Activated CD8-positive, alpha-beta memory T cell treated with anti-CD3 and anti-CD28 coated beads for 4 hours (primary cell): ENCODE results near the gene TCTN1.
A peak's percentile ranks its signal among the peaks of the same experiment; 100 is the strongest.
"Not testable (repeated sequence)": the region's sequence is repeated elsewhere in the genome, so short reads cannot be mapped to it uniquely, and the experiment has no call there.

Experiments
- DNase-seq, 2 donors: peaks; one replicate each; pipeline ENCODE4 v3.0.0-alpha.2; 2020; ENCODE audit warnings: low read depth in 2 of 2

The TCTN1 gene

DNA sequence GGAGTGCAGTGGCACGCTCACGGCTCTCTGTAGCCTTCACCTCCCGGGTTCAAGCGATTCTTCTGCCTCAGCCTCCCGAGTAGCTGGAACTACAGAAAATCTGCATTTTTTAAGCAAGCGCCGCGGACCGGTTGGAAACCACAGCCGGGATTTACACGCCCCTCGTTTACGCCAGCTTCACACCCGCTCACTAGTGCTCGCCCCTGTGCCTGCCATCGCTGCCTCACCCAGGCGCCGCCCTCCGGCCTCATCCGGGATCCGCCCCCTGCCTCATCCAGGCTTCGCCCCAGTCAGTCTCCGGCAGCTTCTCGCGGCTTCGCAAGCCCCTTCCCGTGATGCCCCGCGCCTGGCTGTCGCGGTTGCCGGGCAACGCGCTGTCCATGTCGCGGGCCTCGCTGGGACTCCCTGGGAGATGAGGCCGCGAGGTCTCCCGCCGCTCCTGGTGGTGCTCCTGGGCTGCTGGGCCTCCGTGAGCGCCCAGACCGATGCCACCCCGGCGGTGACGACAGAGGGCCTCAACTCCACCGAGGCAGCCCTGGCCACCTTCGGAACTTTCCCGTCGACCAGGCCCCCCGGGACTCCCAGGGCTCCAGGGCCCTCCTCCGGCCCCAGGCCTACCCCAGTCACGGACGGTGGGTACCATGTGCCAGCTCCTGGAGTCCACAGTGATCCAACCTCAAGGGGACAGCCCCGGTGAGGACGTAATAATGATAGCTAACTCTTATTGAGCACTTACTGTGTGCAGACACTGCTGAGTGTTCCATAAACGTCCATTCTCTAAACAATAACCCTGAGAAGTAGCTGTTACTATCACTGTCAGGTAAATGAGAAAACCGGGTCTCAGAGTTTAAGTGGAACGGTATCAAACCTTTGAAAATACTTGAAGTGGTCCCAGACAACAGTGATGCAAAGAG, at the start of gene TCTN1:
Gene TCTN1 (plus strand): TSS at position 359 of the 914 bp plus-strand sequence. CDS start 54 bp downstream, at position 413.
- peak; percentile 90 to 91 for DNase-seq

DNA sequence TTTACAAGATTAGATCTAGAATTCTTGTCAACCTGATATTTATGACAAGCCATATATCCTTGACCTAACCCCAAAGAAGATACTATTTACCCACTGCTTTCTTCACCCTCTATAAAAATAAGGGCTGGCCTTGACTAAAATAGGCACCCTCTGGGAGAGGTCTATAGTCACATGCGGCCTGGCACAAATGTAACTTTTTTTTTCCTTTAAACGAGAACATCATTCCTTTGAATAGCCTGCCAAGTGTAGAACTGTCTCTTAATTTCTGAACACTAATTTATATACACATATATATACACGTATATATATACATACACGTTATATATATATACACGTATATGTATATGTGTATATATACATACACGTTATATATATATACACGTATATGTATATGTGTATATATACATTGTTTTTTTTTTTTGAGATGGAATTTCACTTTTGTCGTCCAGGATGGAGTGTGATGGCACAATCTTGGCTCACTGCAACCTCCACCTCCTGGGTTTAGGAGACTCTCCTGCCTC, 49.4 kb upstream of the TCTN1 start:
- no peak for DNase-seq

DNA sequence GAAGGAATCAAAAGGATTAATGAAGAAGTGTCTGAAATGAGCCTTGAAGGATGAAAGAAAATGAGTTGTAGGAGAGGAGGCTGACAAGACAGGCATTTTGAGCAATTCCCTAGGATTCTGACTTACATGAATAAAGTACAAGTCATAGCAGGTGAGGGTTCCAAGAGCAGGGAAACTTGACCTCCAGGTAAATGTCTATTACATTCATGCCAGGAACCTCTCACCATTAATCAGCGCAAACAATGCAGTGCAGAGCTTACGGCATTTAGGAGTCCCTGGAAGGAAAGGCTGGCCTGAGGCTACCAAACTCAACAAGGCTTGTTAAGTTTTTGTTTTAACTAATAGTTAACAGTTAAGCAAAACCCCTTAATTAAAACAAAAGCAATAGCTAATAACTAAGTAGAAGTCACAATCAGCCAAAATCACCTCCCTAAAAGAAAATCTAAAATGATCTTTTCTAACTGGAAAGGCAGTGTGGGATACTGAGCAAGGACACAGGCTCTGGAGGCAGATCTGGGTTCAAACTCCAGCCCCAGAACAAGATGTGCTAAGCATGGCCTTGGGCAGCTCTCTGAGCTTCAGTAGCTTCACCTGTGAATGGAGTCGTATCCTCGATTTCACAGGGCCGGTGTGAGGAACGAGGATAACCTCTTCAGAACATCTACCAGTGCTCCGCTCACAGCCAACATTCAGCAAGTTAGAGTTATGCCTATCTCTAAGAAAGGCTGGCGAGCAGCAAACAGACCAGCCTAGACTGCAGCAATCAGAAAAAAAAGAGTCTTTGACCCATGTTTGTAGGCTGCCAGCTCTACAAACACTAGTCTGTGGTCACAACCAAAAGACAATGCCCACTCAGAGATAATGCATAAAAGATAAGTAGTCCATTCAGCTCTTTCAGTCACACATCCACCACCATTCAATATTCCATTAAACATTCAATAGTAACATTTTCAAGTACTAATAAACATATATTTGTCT, 47.7 kb upstream of the TCTN1 start:
- DNase-seq = no peak

DNA sequence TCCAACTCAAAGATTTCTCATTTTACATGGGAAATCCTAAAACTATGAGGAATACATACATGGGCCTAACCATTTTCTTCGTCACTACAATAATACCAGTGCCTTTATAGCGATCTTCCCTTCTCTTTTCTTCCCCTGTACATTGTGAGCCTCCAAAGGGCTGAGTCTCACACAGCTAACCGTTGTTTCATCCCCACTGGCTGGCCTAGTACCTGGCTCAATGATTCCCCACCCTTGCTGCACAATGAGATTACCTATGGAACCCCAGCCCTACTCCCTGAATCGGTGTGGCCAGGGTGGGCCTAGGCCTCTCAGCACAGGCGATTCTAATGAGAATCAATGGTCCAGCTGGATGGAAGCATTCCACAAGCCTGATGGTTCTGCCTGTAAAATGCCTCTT, 46.9 kb upstream of the TCTN1 start:
- DNase-seq = no peak

DNA sequence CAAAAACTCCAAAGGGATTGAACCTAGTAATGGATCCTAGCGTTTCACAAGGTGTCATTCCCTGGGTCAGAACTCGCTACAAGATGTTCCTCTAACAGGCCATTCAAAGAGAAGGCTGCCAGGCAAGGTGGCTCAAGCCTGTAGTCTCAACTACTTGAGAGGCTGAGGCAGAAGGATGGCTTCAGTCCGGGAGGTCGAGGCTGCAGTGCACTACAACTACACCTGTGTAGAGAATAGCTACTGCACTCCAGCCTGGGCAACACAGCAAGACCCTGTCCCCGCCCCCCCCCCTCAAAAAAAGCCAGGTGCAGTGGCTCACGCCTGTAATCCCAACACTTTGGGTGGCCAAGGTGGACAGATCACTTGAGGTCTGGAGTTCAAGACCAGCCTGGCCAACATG, 45.2 kb upstream of the TCTN1 start:
- DNase-seq = no peak

DNA sequence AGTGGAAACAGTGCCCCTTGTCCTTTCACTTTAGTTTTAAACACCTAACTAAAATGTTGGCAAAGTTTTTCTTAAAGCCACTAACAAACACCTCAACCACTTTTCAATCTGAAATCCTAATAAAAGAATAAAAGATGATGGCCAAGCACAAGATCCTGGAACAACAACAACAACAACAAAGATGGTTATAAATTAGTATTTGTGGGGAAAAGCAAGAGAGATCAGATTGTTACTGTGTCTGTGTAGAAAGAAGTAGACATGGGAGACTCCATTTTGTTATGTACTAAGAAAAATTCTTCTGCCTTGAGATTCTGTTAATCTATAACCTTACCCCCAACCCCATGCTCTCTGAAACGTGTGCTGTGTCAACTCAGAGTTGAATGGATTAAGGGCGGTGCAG, 44.1 kb upstream of the TCTN1 start:
- not testable (repeated sequence) for DNase-seq

DNA sequence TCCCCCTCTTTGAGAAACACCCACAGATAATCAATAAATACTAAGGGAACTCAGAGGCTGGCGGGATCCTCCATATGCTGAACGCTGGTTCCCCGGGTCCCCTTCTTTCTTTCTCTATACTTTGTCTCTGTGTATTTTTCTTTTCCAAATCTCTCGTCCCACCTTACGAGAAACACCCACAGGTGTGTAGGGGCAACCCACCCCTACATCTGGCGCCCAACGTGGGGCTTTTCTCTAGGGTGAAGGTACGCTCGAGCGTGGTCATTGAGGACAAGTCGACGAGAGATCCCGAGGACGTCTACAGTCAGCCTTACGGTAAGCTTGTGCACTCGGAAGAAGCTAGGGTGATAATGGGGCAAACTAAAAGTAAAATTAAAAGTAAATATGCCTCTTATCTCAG, 43.1 kb upstream of the TCTN1 start:
- DNase-seq = not testable (repeated sequence)

DNA sequence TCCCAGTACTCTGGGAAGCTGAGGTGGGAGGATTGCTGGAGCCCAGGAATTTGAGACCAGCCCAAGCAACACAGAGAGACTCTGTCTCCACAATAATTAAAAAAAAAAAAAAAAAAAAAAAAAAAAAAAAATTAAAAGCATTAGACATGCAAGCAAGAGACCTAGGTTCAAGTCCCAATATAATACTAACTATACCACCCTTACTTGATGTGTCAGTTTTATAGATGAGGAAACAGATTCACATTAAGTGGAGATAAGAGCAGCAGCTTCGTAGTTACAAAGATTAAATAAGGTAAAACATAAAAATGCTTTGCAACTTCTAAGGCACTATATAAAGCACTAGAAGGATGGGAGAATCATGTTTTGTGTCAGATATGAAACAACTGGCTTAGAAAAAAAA, 39.9 kb upstream of the TCTN1 start:
- DNase-seq = no peak

DNA sequence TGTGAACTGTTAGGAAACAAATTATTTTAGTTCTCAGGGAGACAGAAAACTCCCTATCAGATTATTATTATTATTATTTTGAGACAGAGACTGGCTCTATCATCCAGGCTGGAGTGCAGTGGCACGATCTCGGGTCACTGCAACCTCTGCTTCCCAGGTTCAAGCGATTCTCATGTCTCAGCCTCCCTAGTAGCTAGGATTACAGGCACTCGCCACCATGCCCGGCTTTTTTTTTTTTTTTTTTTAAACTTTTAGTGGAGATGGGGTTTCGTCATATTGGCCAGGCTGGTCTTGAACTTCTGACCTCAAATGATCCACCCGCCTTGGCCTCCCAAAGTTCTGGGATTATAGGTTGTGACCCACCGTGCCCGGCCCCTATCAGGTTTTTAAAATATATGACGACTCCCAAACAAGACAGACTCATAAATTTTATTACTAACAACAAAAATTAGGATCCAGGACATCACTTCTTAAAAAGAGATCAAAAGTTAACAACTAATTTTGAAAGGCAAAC, 39.2 kb upstream of the TCTN1 start:
- not testable (repeated sequence) for DNase-seq

DNA sequence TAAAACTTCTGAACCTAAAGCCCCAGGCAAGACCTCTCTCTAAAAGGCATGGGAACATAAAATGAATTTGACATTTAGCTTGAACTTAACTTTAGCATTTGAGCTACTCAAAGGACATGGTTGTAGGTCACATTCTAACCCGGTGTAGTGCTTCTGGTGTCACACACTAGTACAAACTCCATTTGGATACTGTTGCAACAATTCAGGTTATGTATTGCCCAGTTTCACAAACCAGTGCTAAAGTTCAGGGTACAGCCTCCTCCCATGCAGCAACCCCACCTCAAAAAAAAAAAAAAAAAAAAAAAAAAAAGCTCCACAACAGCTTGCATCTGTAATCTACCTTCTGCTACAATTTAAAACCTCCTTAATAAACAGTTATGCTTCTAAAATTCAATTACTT, 38.6 kb upstream of the TCTN1 start:
- no peak for DNase-seq

DNA sequence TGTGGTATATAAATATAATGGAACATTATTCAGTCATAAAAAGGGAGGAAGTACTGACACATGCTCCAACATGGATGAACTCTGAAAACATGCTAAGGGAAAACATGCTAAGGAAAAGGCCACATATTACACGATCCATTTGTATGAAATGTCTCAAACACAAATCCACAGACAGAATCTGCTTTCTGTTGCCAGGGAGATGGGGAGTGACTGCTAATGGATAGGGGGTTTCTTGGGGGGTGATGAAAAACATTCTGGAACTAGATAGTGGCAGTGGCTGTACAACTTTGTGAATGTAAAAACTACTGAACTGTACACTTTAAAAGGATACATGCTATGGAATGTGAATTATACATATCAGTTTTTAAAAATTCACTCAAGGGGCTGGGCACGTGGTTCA, 37.4 kb upstream of the TCTN1 start:
- DNase-seq = no peak

DNA sequence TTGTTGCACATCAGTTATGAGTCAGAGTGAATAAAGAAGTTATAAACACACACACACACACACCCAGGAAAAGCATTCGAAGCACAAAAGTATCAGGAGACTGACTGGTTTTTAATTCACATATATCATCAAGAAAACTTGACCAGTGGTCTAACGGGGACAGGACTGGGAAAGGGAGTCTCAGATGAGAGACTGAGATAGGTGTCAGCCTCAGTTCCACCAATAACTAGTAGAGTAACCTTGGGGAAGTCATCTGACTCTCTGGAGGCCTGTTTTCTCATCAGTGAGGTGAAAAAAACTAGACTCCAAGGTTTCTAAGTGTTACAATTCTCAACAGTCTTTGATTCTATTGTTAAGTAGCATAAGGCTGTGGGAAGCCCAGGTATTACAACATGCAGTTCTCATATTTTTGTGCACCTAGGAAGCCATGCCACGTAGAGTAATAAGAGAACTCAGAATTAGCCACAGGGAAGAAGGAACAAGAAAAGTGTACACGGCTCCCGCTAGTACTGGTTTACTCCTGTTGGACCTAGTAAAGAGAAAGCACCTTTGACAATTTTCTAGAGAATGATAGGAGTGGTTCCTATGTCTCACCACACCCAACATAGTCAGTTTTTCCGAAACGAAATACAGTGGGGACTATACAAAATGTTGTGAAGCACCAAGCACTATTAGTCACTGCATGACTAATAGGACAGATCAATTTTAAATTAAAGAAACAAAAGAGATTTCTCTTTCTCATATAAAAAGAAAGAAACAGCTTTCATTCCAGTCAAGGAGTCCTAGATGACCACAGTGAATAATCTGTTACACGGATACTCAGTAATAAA, 35.9 kb upstream of the TCTN1 start:
- DNase-seq = peak in 1 of 2 donors; percentile 36

DNA sequence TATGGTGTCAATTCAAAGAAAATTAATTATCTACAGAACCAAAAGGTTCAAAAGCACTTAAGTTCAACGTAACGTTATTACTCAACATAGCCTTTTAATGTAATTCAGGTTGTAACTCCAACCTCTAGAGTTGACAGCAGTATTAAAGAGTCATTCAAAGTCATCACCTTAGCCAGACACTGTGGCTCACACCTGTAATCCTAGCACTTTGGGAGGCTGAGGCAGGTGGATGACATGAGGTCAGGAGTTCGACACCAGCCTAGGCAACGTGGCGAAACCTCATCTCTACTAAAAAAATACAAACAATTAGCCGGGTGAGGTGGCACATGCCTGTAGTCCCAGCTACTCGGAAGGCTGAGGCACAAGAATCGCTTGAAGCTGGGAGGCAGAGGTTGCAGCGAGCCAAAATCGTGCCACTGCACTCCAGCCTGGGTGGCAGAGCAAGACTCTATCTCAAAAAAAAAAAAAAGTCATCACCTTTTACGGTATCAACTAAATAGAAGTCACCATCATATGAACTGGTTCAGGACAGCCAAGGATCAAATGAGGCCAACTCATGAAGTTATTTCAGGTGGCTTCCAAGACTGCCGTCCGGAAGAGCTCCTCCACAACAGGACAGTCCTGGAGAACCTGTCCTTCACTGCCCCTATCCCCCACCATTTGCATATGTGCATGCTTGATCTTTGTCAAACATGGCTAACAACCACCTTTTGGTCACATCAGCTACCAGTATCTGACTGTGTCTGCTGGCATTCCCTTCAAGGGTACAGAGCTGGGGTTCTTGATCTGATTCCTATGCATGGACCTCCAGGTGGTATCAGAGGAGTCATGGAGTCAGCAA, 35.0 kb upstream of the TCTN1 start:
- DNase-seq = no peak

DNA sequence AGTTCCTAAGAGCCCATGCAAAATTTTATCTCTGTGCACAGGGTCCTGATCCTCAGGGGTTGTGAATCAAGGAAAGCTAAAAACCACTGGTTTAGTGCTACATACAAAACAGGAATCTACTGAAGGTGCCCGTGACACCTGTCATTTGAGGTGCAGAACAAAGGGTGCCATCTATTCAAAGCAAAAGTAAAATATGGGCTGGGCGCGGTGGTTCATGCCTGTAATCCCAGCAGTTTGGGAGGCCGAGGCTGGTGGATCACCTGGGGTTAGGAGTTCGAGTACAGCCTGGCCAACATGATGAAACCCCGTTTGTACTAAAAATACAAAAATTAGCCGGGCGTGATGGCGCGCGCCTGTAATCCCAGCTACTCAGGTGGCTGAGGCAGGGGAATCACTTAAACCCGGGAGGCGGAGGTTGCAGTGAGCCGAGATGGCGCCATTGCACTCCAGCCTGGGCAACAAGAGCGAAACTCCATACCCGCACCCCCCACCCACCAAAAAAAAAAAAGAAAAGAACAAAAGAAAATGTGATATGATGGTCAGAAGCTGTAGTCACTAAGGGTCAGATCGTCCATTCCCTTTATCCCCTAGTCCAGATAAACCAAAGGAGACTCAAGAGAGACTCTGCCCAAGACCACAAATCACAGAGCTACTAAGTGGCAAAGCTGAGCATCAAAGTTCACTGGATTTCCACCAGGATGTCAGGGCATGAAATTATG, 34.2 kb upstream of the TCTN1 start:
- no peak for DNase-seq

DNA sequence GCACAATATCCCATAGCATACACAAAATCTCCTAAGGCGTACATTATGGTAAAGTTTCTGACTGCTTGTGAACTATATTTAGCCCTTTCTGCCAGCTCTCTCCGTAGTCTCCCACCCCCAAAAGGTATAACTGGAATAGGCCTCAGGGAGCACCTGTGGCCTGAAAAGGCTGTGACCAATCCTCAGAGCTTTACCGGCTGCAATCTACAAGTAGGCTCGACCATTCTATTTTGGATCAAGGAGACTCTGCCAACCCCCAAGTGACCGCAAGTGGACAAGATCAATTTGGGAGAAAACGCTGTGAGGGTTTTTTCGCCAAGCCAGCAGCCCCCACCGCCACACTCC, 32.0 kb upstream of the TCTN1 start:
- DNase-seq = no peak

DNA sequence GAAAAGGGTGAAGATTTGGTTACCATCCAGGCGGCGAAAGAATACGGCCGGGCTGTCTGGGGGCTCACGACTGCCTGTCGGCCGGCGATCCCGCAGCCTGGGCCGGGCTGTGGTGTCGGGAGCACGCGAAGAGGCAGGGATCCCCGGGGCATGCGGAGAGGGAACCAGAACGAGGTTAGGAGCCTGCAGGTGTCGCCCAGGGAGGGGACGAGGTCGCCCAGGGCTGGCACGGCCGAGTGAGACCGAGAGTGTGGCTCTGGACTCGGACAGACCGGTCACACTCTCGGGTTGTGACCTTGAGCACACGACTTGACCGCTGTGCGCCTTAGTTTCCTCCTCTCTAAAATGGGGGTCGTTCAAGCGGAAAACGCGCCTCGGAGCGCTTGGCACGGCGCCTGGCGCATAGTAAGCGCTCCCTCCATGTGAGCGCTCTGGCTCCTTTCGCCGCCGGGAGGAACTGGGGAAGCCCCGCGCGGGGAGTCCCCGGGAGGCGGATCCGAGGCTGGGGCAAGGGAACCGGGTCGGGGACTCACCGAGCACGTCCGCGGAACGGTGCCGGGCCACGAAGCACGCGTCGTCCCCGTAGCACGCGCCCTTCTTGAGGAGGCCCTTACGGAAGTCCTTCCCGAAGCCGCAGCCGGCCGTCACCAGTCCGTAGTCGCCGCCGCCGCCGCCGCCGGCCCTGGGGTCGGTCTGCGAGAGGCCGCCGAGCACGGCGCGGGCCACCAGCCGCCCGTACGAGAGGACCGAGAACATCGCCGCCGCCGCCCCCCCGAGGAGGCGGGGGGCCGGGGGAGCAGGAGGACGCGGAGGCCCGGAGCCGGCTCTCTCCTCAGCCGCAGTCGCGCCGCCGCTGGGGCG, 31.4 kb upstream of the TCTN1 start:
- DNase-seq = peak; percentile 59 to 70

DNA sequence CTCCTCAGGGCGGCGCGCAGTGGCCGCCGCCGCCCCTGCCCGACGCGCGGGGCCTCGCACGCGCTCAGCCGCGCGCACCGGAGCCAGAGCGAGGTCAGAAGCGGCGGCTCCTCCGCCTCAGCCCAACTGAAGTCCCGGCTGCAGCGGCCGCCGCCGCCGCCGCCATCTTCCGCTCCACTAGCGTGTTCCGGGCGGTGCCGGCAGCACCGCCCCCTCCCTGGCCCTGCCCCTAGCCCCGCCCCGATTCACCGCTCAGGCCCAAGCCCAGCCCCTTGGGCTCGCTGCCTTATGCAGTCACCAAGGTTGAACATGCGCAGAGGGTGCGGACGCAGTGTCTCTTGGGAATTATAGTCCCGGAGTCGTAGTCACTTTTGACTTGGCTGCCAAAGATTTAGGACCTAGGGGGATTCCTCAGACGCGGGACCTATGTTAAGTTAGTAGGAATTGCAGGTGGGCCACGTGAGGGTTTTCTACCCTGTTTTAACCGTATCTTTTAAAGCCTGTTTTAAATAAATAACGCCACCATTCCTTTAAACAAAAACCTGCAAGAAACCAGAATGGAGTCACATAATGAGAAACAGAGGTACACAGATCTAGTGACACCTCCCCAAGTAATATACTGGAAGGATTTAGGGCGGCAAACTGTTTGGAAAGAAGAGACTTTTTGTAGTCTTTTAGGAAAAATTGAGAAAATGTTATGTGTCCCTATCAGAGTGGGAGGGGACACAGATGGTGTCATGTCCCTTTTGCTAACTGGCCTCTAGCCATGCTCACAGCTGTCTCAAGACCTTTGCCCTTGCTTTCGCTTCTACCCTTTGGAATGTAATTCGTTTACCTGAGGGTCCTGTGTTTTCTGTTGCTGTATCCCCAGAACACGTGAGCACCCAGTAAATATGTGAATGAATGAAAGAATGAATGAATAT, 30.5 kb upstream of the TCTN1 start, which contains the start of gene PPTC7:
Gene PPTC7 (minus strand): TSS at position 182 of the 923 bp plus-strand sequence. CDS start 287 bp downstream, outside the sequence.
- DNase-seq = peak; percentile 95 to 96
